Measurements from ENCODE around the gene LRRC52.
"Not testable (repeated sequence)": the region's sequence is repeated elsewhere in the genome, so short reads cannot be mapped to it uniquely, and the experiment has no call there.

LRRC52 gene

GRCh38 chr1:165592945-165593823 is 49.4 kb downstream of the LRRC52 start:
- peak; percentile 65 for DNase-seq

GRCh38 chr1:165595246-165595938 is 51.6 kb downstream of the LRRC52 start:
- DNase-seq, result no peak

- peak; percentile 93 for DNase-seq
Observed at GRCh38 chr1:165597883-165598675, 54.3 kb downstream of the LRRC52 start.

- DNase-seq, result no peak
Observed at GRCh38 chr1:165598676-165599059, 54.9 kb downstream of the LRRC52 start.

DNA sequence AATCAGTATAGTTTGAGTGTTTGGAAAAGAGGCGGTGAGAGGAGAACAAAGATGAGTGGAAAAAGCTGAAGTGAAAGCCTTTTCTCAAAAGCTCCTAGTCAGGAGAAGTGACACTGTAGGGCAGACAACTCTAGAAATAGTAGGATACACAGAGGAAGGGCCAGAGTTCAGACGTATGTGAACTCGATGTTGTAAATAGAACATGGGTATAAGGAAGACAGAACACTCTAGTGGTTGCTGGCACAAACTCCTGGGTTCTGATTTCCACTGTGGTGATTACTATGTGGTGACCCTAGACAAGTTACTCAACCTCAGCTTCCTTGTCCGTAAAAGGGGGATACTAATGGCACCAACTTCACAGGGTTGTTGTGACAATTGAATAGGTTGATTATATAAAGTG is 57.0 kb downstream of the LRRC52 start:
- DNase-seq, result no peak

- no peak for DNase-seq
Observed at GRCh38 chr1:165603810-165604209, 60.0 kb downstream of the LRRC52 start.

- no peak for DNase-seq
Observed at GRCh38 chr1:165605246-165605645, 61.4 kb downstream of the LRRC52 start.

DNA sequence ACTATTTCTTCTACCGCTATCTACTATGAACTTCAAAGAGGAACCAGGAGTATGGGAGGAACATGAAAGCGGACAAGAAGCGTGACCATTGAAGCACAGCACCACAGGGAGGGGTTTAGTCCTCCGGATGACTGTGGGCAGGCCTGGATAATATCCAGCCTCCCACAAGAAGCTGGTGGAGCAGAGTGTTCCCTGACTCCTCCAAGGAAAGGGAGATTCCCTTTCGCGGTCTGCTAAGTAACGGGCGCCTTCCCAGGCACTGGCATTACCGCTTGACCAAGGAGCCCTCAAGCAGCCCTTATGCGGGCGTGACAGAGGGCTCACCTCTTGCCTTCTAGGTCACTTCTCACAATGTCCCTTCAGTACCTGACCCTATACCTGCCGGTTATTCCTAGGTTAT is 62.9 kb downstream of the LRRC52 start:
- not testable (repeated sequence) for DNase-seq

- no peak for DNase-seq
Observed at GRCh38 chr1:165610866-165611265, 67.1 kb downstream of the LRRC52 start.

GRCh38 chr1:165612062-165612461 is 68.3 kb downstream of the LRRC52 start:
- DNase-seq, result no peak
